CD4-positive, alpha-beta memory T cell (primary cell): Measurements from ENCODE around the gene COL8A2. TPM values are rescaled to one million over a fixed set of nuclear protein-coding genes. Genes with fewer than 3 reads are reported as not detected.

ENCODE experiments used
- CTCF ChIA-PET: fragments of 350-600 bp; sonication (Branson Sonifier 250); formaldehyde crosslinking; loops from one replicate; lab custom pipeline; 2021; ENCODE audit warnings: inconsistent platforms; ENCODE audit not compliant: partially characterized antibody; lab: Charles Lee
- POLR2A ChIA-PET: fragments of 350-600 bp; sonication (Branson Sonifier 250); formaldehyde crosslinking; loops from one replicate; lab custom pipeline; 2021; ENCODE audit not compliant: partially characterized antibody; lab: Charles Lee
- DNase-seq, 5 donors: peaks; one replicate each; pipeline versions ENCODE4 v3.0.0 to v3.0.0-alpha.2; 2020 to 2022; ENCODE audit warnings: mixed read lengths in 1 of 5
- H3K27ac ChIP-seq: one replicate; pipeline ENCODE4 v1.7.0; 2013; ENCODE audit warnings: low read depth, low read length
- H3K27me3 ChIP-seq: 2 replicates; pipeline ENCODE4 v1.7.0; 2013; ENCODE audit warnings: mild to moderate bottlenecking, low read length, moderate library complexity; ENCODE audit not compliant: insufficient read depth
- H3K36me3 ChIP-seq: 2 replicates; pipeline ENCODE4 v1.7.0; 2013; ENCODE audit warnings: mild to moderate bottlenecking, low read length, moderate library complexity; ENCODE audit not compliant: insufficient read depth
- H3K4me1 ChIP-seq: 2 replicates; pipeline ENCODE4 v1.7.0; 2013; ENCODE audit warnings: mild to moderate bottlenecking, low read length, moderate library complexity; ENCODE audit not compliant: insufficient read depth
- H3K4me3 ChIP-seq, 2 donors: one replicate each; pipeline ENCODE4 v1.7.0; 2013; ENCODE audit warnings: low read length in 2 of 2, mild to moderate bottlenecking in 1 of 2
- H3K9me3 ChIP-seq, 2 donors: one replicate each; pipeline ENCODE4 v1.7.0; 2013; ENCODE audit warnings: low read length in 2 of 2, control low read depth in 1 of 2; ENCODE audit not compliant: control insufficient read depth in 1 of 2
- H3K27ac Mint-ChIP-seq, 7 donors: one replicate each; pipeline ENCODE4 v1.8.0; 2020 to 2021; ENCODE audit warnings: mixed read lengths in 7 of 7, mild to moderate bottlenecking in 6 of 7, inconsistent platforms in 3 of 7, moderate library complexity in 3 of 7
- H3K27me3 Mint-ChIP-seq, 2 donors: one replicate each; pipeline ENCODE4 v1.8.0; 2020 to 2021; ENCODE audit warnings: mixed read lengths in 2 of 2
- H3K36me3 Mint-ChIP-seq, 2 donors: one replicate each; pipeline ENCODE4 v1.8.0; 2020 to 2021; ENCODE audit warnings: mixed read lengths in 2 of 2, inconsistent platforms in 1 of 2, mild to moderate bottlenecking in 1 of 2
- H3K4me1 Mint-ChIP-seq, 4 donors: one replicate each; pipeline ENCODE4 v1.8.0; 2020 to 2021; ENCODE audit warnings: mixed read lengths in 4 of 4, mild to moderate bottlenecking in 1 of 4
- H3K4me3 Mint-ChIP-seq, 8 donors: one replicate each; pipeline ENCODE4 v1.8.0; 2020 to 2021; ENCODE audit warnings: mixed read lengths in 8 of 8, mild to moderate bottlenecking in 7 of 8, moderate library complexity in 6 of 8, inconsistent platforms in 3 of 8
- H3K9me3 Mint-ChIP-seq, 8 donors: one replicate each; pipeline ENCODE4 v1.8.0; 2020 to 2021; ENCODE audit warnings: mixed read lengths in 8 of 8, mild to moderate bottlenecking in 5 of 8, inconsistent platforms in 3 of 8, moderate library complexity in 1 of 8
- intact Hi-C: fragments of 100-400 bp; cut with micrococcal nuclease; formaldehyde crosslinking; loops from one replicate; pipeline ENCODE4 v1.15.1; 2023
- polyA plus RNA-seq, 2 donors: library from polyadenylated mRNA; unstranded; fragments of 300-500 nt; fragmentation: Illumina TruSeq; gene quantifications; one replicate each; pipeline ENCODE4 v1.2.3, GENCODE V29; 2021
- total RNA-seq, 2 experiments: library from RNA; stranded (reverse); gene quantifications; one replicate each; pipeline ENCODE4 v1.2.3, GENCODE V29; 2021

COL8A2 gene
- total and polyA plus RNA-seq, 4 experiments from 2014 or later: 0.25 to 0.26 TPM; not detected in 2

DNA sequence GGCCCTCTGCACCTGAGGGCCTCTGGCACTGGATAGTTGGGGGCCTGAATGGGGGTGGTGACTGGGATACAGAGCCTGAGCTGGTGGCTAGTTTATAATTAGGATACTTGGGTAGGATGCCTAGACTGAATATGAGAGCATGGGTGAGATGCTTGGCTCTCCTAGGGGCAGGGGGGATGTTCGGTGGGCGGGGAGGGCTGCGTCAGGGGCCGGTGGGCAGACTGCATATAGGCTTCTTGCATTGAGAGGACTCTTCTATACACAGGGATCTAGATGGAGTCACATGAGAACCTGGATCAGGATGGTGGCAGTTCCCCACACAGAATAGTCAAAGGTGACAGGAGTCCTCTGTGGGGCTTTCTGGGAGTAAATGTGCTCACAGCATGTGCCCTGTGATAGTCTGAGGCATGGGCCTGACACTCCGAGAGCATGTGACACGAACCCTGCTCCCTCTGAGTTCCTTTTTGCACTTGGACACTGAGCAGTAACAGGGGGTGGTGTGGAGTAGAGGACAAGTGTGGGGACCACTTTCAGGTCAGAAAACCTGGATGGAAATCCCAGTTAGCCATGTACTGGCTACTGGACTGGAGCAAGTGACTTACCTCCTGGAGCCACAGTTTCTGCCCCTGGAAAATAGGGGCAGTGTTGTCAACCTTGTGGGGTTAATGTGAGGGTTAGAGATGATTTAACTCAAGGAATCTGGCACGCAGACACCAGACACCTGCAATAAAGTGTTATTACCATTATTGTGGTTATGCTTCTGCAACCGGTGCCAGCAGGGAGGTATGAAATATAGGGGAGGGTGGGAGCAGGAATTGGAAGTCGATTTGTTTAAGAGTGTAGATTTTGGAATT, 33.2 kb upstream of the COL8A2 start:
- POLR2A ChIA-PET: interaction anchor here (2.5 to 10.1 kb wide), 4 partner anchors 7 to 66 kb away, joined by 18 to 251 read pairs (median 139); partner anchors contain the start of genes THRAP3 and TRAPPC3
- Histone ChIP-seq H3K4me1 (peaks cover 75% of the 10 kb centered on the region), H3K4me3 (peak overlapping the region; percentile 69 to 97), H3K36me3 (no peaks in the 10 kb centered on the region), H3K27me3 (no peaks in the 10 kb centered on the region), H3K27ac (peak overlapping the region; percentile 96), H3K9me3 (no peaks in the 10 kb centered on the region)
- H3K4me1 Mint-ChIP-seq: peaks cover 55 to 86% (median 68%) of the 10 kb centered on the region in 4 donors
- peaks cover 0 to 1% (median 0%) of the 10 kb centered on the region in 8 donors for H3K9me3 Mint-ChIP-seq
- DNase-seq: no peak
- peaks cover 8 to 39% of the 10 kb centered on the region in 2 donors for H3K36me3 Mint-ChIP-seq
- no peaks in the 10 kb centered on the region for H3K27me3 Mint-ChIP-seq
- CTCF ChIA-PET: interaction anchor here (0.9 to 10.0 kb wide), 3 partner anchors 8 to 262 kb away, joined by 3 to 348 read pairs (median 82); partner anchors contain the start of gene TRAPPC3
- H3K27ac Mint-ChIP-seq: peak overlapping the region; percentile 91 to 98 (median 94)
- intact Hi-C loops: loop anchor here (10.0 kb wide), 1 partner anchor 1537 kb away; the partner anchor contains the start of gene CDCA8
- H3K4me3 Mint-ChIP-seq: peak overlapping the region; percentile 85 to 97 (median 92)

DNA sequence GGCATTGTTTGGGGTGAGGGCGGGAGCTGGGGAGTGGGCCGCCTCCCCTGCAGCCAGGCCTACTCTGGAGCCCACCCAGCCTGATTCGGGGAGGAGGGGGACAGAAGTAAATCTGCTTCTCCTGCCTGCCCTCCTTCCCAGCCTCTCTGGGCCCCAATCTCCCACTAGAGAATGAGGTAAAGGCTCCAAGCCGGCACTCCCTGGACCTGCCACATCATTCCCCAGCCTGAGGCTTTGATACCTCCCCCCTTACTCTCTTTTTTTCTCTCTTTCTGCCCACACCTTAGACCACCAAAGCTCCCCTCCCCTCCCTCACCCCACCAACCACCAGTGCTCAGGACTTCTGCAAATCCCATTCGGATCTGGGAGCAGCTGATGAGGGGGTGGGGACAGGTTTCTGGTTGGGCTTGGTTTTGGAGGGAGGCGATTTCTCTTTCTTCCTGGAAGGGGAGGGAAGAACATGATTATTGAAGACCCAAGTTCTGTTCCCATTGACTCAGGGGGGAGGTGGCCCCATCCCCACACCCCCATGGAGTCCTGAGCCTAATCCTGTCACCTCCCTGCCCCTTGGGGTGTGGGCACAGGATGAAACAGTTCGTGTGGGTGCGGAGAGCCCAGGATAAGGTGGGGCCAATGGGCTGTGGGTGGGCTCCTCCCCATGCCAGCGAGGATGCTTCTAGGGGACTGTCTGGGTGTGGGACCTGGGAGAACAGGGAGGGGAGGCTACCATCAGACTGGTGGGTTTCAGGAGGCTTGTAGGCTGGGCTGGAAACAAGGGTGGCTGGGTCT, 32.3 kb upstream of the COL8A2 start:
- ChIA-PET CTCF (interaction anchor here (0.9 to 10.0 kb wide), 2 partner anchors 30 to 263 kb away, joined by 3 to 348 read pairs; no protein-coding TSS in a partner anchor), POLR2A (interaction anchor here (1.2 to 10.1 kb wide), 6 partner anchors 9 to 240 kb away, joined by 3 to 244 read pairs (median 12); partner anchors contain the start of genes LSM10, STK40 and THRAP3)
- Mint-ChIP-seq H3K4me1 (peaks cover 49 to 86% (median 66%) of the 10 kb centered on the region in 4 donors), H3K27ac (peak overlapping the region; percentile 91 to 98 (median 94)), H3K27me3 (no peaks in the 10 kb centered on the region), H3K4me3 (peak overlapping the region; percentile 85 to 97 (median 92)), H3K36me3 (peaks cover 8 to 33% of the 10 kb centered on the region in 2 donors), H3K9me3 (peaks cover 0 to 1% (median 0%) of the 10 kb centered on the region in 8 donors)
- Histone ChIP-seq H3K9me3 (no peaks in the 10 kb centered on the region), H3K4me1 (peaks cover 75% of the 10 kb centered on the region), H3K4me3 (peak overlapping the region; percentile 69 to 97), H3K27me3 (no peaks in the 10 kb centered on the region), H3K36me3 (no peaks in the 10 kb centered on the region), H3K27ac (peak overlapping the region; percentile 96)
- DNase-seq: no peak
- intact Hi-C loops: loop anchor here (10.0 kb wide), 1 partner anchor 1537 kb away; the partner anchor contains the start of gene CDCA8

DNA sequence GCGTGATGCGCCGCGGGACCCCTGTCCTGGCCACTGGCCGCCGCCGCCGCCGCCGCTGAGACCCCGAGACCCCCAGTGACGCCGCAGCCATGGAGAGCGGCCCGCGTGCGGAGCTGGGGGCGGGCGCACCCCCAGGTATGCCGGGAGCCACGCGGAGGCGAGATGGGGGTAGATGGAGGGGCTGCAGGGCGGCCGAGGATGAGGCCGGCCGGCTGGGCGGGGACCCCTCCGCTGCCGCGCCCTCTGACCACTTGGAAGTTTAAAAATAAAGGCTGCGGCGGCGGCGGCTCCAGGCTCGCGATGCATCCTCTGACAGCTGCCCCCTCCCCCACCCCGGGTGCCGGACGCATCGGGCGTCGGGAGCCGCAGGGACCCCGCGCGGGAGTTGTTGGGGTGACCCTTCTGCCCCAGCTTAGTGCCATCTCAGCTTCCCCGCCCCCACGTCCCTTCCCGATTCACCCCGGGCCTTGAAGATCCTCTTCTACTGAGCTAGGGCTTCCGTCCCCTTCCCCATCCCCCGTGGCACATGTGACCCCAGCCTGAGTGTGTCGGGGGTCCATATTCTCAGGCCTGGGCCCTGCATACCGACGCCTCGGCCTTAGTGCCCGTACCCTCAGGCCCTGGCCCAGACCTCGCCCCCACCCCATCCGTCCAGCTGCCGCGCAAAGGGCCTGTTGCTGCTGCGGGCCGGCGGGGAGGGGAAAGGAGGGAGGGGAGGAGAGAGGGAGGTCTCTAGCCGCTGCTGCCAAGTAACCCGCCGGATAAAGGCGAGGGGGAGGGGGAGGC, 31.5 kb upstream of the COL8A2 start:
- Mint-ChIP-seq H3K4me3 (peak overlapping the region; percentile 85 to 97 (median 92)), H3K27me3 (no peaks in the 10 kb centered on the region), H3K4me1 (peaks cover 47 to 86% (median 64%) of the 10 kb centered on the region in 4 donors), H3K9me3 (no peaks in the 10 kb centered on the region), H3K36me3 (peaks cover 8 to 28% of the 10 kb centered on the region in 2 donors), H3K27ac (peak overlapping the region; percentile 91 to 98 (median 94))
- intact Hi-C loops: loop anchor here (10.0 kb wide), 1 partner anchor 1538 kb away; the partner anchor contains the start of gene CDCA8
- Histone ChIP-seq H3K27ac (peak overlapping the region; percentile 96), H3K4me3 (peak overlapping the region; percentile 69 to 97), H3K36me3 (no peaks in the 10 kb centered on the region), H3K9me3 (no peaks in the 10 kb centered on the region), H3K27me3 (no peaks in the 10 kb centered on the region), H3K4me1 (peaks cover 75% of the 10 kb centered on the region)
- peak; percentile 51 to 77 (median 60) for DNase-seq
- ChIA-PET CTCF (interaction anchor here (0.9 to 10.0 kb wide), 2 partner anchors 31 to 263 kb away, joined by 3 to 348 read pairs; no protein-coding TSS in a partner anchor), POLR2A (interaction anchor here (0.6 to 10.1 kb wide), 14 partner anchors 10 to 241 kb away, joined by 3 to 244 read pairs (median 4); partner anchors contain the start of genes AGO3, LSM10, STK40 and THRAP3)

DNA sequence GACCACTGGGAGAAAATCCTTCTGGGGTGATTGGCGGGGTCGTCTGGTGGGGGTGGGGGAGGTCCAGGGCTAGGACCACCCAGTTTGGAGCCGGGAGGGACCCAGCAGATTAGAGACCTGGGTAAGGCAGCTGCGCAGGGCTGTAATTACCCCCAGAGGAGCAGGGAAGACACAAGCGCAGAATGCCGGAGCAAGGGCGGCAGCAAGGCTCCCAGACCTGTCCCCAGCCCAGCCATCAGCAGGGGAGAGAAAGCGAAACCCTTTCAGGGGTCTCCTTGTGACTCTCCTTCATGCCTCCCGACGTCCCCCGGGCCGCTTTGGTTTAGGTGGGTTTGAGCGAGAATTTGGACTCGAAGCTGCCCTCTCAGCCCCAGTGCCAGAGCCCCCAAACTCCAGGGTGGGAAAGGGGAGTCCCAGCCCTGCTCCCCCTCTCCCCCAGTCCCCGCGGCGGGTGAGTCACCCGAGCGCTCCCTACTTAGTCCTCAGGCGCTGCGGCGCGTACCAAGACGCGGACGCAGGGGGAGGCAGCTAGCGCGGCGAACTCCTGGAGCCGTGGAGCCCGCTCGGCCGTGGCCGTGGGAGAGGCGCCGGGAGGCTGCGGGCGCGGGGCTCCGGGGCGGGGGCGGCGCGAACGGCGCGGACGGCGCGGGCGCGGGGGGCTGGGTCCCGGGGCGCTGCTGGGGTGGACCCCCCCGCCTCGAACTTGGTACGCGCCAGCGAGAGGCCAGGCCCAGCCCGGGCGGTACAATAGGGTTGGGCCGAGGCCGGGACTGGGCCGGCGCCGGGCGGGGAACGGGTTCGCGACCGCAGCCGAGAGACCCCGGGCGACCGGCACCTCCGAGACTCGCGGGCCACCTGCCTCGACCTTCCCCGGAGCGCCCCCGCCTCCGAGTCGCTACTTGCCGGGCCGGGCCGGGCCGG, 30.6 kb upstream of the COL8A2 start, which contains the start of gene MAP7D1:
MAP7D1 (plus strand) TSS at position 753 of the 921 bp plus-strand sequence. CDS start 258 bp downstream, outside the sequence.
- no peaks in the 10 kb centered on the region for H3K27me3 Mint-ChIP-seq
- H3K9me3 Mint-ChIP-seq: no peaks in the 10 kb centered on the region
- Histone ChIP-seq H3K27ac (peak within 1 kb of the TSS; percentile 96), H3K4me3 (peak within 1 kb of the TSS; percentile 91 to 97), H3K9me3 (no peaks in the 10 kb centered on the region), H3K36me3 (no peaks in the 10 kb centered on the region), H3K4me1 (peaks cover 75% of the 10 kb centered on the region), H3K27me3 (no peaks in the 10 kb centered on the region)
- H3K4me1 Mint-ChIP-seq: peaks cover 47 to 86% (median 65%) of the 10 kb centered on the region in 4 donors
- ChIA-PET POLR2A (interaction anchor here (0.6 to 10.1 kb wide), 13 partner anchors 10 to 242 kb away, joined by 3 to 244 read pairs (median 5); partner anchors contain the start of genes AGO3, LSM10 and THRAP3), CTCF (interaction anchor here (2.2 to 10.0 kb wide), 2 partner anchors 32 to 130 kb away, joined by 9 to 348 read pairs; no protein-coding TSS in a partner anchor)
- H3K36me3 Mint-ChIP-seq: peaks cover 8 to 27% of the 10 kb centered on the region in 2 donors
- peak within 1 kb of the TSS; percentile 85 to 97 (median 92) for H3K4me3 Mint-ChIP-seq
- intact Hi-C loops: loop anchor here (10.0 kb wide), 1 partner anchor 1539 kb away; the partner anchor contains the start of gene CDCA8
- DNase-seq: peak; percentile 88 to 94 (median 89)
- peak within 1 kb of the TSS; percentile 91 to 98 (median 94) for H3K27ac Mint-ChIP-seq

DNA sequence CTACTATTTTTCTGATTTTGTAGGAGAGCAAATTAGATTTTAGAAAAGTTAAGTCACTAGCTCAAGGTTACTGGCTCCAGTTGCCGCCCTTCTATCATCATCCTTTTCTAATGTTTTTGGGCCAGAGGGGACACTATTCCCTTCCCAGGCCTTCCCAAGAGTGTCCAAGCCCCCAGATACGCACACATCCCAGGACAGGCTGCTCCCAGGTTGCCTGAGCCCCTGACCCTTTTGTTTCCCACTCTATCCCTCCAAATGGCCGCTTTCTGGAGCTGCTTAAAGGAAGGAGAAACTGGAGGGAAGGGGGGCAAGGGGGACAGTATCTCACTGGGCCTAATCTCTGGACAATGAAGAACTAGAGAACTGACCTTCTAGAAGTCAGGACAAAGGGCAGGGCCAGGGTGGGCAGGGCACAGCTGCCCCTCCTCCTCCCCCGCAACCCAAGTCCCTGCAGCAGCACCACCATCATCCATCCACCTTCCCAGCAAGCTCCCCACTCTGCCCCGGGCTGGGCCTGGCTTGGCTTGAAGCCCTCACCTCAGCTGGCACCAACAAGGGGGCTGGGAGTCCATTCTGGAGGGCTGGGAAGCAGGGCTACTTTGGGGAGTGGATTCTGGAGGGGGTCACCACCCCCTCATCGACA, 29.9 kb upstream of the COL8A2 start:
- DNase-seq: no peak
- Mint-ChIP-seq H3K4me1 (peaks cover 46 to 86% (median 65%) of the 10 kb centered on the region in 4 donors), H3K27me3 (no peaks in the 10 kb centered on the region), H3K9me3 (no peaks in the 10 kb centered on the region), H3K36me3 (peaks cover 8 to 24% of the 10 kb centered on the region in 2 donors), H3K27ac (peak overlapping the region; percentile 87 to 94 (median 93)), H3K4me3 (peak overlapping the region; percentile 75 to 91 (median 86))
- no peaks in the 10 kb centered on the region for H3K27me3 ChIP-seq
- ChIA-PET CTCF (interaction anchor here (2.2 to 10.0 kb wide), 2 partner anchors 33 to 131 kb away, joined by 9 to 348 read pairs; no protein-coding TSS in a partner anchor), POLR2A (interaction anchor here (1.9 to 10.1 kb wide), 6 partner anchors 7 to 69 kb away, joined by 5 to 251 read pairs (median 24); partner anchors contain the start of gene THRAP3)
- H3K36me3 ChIP-seq: no peaks in the 10 kb centered on the region
- peaks cover 75% of the 10 kb centered on the region for H3K4me1 ChIP-seq
- no peaks in the 10 kb centered on the region for H3K9me3 ChIP-seq
- peak overlapping the region; percentile 65 to 91 for H3K4me3 ChIP-seq
- intact Hi-C loops: loop anchor here (10.0 kb wide), 1 partner anchor 1540 kb away; the partner anchor contains the start of gene CDCA8
- peak overlapping the region; percentile 96 for H3K27ac ChIP-seq
